ENCODE results near the gene XG. TPM values are rescaled to one million over a fixed set of nuclear protein-coding genes. Genes with fewer than 3 reads are reported as not detected.
"Not testable (repeated sequence)": the region's sequence is repeated elsewhere in the genome, so short reads cannot be mapped to it uniquely, and the experiment has no call there.

Gene XG
- total RNA-seq, 1 donor from 2014 or later, result 0.41 TPM

- no peak for ATAC-seq
- Histone ChIP-seq H3K9me3 (no peaks in the 10 kb centered on the region), H3K27ac (no peak overlapping the region), H3K4me1 (peaks cover 3% of the 10 kb centered on the region), H3K36me3 (no peaks in the 10 kb centered on the region), H3K4me3 (no peak overlapping the region), H3K27me3 (ENCODE audit: low read depth) (no peaks in the 10 kb centered on the region)
- intact Hi-C loops (cut with DNase I), result no loop called here
- no peak for TF ChIP-seq CTCF (IDR thresholded peaks at IDR 0.05)
- no peak for DNase-seq
These were observed 549 bp upstream of the XG start for GRCh38 chrX:2751291-2751690.

- DNase-seq; H3K4me3 ChIP-seq; H3K36me3 ChIP-seq; H3K9me3 ChIP-seq; H3K27me3 ChIP-seq (ENCODE audit: low read depth); H3K4me1 ChIP-seq; H3K27ac ChIP-seq; ATAC-seq; intact Hi-C loops (cut with DNase I): not testable (repeated sequence)
These were observed 601 bp downstream of the XG start for GRCh38 chrX:2752441-2752840.

GRCh38 chrX:2755163-2755715, 3.4 kb downstream of the XG start:
- intact Hi-C loops (cut with DNase I); H3K9me3 ChIP-seq; H3K27me3 ChIP-seq (ENCODE audit: low read depth); DNase-seq; H3K4me3 ChIP-seq; H3K36me3 ChIP-seq; H3K4me1 ChIP-seq; ATAC-seq; H3K27ac ChIP-seq: not testable (repeated sequence)

GRCh38 chrX:2756548-2756947, 4.7 kb downstream of the XG start:
- intact Hi-C loops (cut with DNase I), result no loop called here
- Histone ChIP-seq H3K36me3 (no peaks in the 10 kb centered on the region), H3K27me3 (ENCODE audit: low read depth) (no peaks in the 10 kb centered on the region), H3K4me3 (no peak overlapping the region), H3K27ac (no peak overlapping the region), H3K4me1 (no peaks in the 10 kb centered on the region), H3K9me3 (no peaks in the 10 kb centered on the region)
- no peak for TF ChIP-seq CTCF (IDR thresholded peaks at IDR 0.05)
- ATAC-seq (no peak), DNase-seq (no peak)

- Histone ChIP-seq H3K4me1 (no peaks in the 10 kb centered on the region), H3K4me3 (no peak overlapping the region), H3K9me3 (no peaks in the 10 kb centered on the region), H3K27me3 (ENCODE audit: low read depth) (no peaks in the 10 kb centered on the region), H3K36me3 (no peaks in the 10 kb centered on the region), H3K27ac (no peak overlapping the region)
- ATAC-seq (no peak), DNase-seq (no peak)
- intact Hi-C loops (cut with DNase I), result no loop called here
- no peak for TF ChIP-seq CTCF (IDR thresholded peaks at IDR 0.05)
These were observed 9.4 kb downstream of the XG start for GRCh38 chrX:2761246-2761645.

- ATAC-seq, DNase-seq: not testable (repeated sequence)
These were observed 10.8 kb downstream of the XG start for GRCh38 chrX:2762671-2763070.

GRCh38 chrX:2764766-2765548, 13.1 kb downstream of the XG start:
- H3K27me3 ChIP-seq (ENCODE audit: low read depth); H3K4me1 ChIP-seq; H3K9me3 ChIP-seq; H3K36me3 ChIP-seq; ATAC-seq; DNase-seq; H3K27ac ChIP-seq; H3K4me3 ChIP-seq; intact Hi-C loops (cut with DNase I): not testable (repeated sequence)

More at GRCh38 chrX:2762671-2763070, 10.8 kb downstream of the XG start:
- H3K4me3 ChIP-seq; H3K27ac ChIP-seq; H3K4me1 ChIP-seq; H3K36me3 ChIP-seq; H3K9me3 ChIP-seq; intact Hi-C loops (cut with DNase I); H3K27me3 ChIP-seq (ENCODE audit: low read depth): not testable (repeated sequence)

Data from lower lobe of right lung (tissue), 2 donors.